Immature natural killer cell (primary cell): ENCODE measurements around the gene ZIC2. TPM values are rescaled to one million over a fixed set of nuclear protein-coding genes. Genes with fewer than 3 reads are reported as not detected.
A peak's percentile ranks its signal among the peaks of the same experiment; 100 is the strongest.

ENCODE experiments used
- DNase-seq, 3 donors: peaks; one replicate each; pipeline ENCODE4 v3.0.0; 2022; ENCODE audit warnings: mixed read lengths in 1 of 3
- H3K27ac Mint-ChIP-seq, 6 donors: one replicate each; pipeline ENCODE4 v1.8.0; 2020; ENCODE audit warnings: mixed read lengths in 6 of 6, mild to moderate bottlenecking in 5 of 6, inconsistent platforms in 4 of 6, moderate library complexity in 3 of 6
- H3K27me3 Mint-ChIP-seq, 3 donors: one replicate each; pipeline ENCODE4 v1.8.0; 2020 to 2021; ENCODE audit warnings: low read depth in 3 of 3, mild to moderate bottlenecking in 3 of 3, mixed read lengths in 3 of 3, moderate library complexity in 3 of 3, inconsistent platforms in 1 of 3
- H3K36me3 Mint-ChIP-seq, 3 donors: one replicate each; pipeline ENCODE4 v1.8.0; 2020; ENCODE audit warnings: mixed read lengths in 3 of 3, inconsistent platforms in 2 of 3, mild to moderate bottlenecking in 2 of 3
- H3K4me1 Mint-ChIP-seq, 2 donors: one replicate each; pipeline ENCODE4 v1.8.0; 2020; ENCODE audit warnings: inconsistent platforms in 2 of 2, mild to moderate bottlenecking in 2 of 2, mixed read lengths in 2 of 2, moderate library complexity in 1 of 2
- H3K4me3 Mint-ChIP-seq, 5 donors: one replicate each; pipeline ENCODE4 v1.8.0; 2020; ENCODE audit warnings: mild to moderate bottlenecking in 5 of 5, mixed read lengths in 5 of 5, inconsistent platforms in 3 of 5, moderate library complexity in 3 of 5
- H3K9me3 Mint-ChIP-seq, 6 donors: one replicate each; pipeline ENCODE4 v1.8.0; 2020; ENCODE audit warnings: mild to moderate bottlenecking in 6 of 6, mixed read lengths in 6 of 6, inconsistent platforms in 4 of 6, moderate library complexity in 3 of 6
- polyA plus RNA-seq, 3 donors: library from polyadenylated mRNA; unstranded; fragments of 300-500 nt; fragmentation: Illumina TruSeq; gene quantifications; one replicate each; pipeline ENCODE4 v1.2.3, GENCODE V29; 2021

The ZIC2 gene
- polyA plus RNA-seq, 3 donors from 2014 or later: not detected

DNA sequence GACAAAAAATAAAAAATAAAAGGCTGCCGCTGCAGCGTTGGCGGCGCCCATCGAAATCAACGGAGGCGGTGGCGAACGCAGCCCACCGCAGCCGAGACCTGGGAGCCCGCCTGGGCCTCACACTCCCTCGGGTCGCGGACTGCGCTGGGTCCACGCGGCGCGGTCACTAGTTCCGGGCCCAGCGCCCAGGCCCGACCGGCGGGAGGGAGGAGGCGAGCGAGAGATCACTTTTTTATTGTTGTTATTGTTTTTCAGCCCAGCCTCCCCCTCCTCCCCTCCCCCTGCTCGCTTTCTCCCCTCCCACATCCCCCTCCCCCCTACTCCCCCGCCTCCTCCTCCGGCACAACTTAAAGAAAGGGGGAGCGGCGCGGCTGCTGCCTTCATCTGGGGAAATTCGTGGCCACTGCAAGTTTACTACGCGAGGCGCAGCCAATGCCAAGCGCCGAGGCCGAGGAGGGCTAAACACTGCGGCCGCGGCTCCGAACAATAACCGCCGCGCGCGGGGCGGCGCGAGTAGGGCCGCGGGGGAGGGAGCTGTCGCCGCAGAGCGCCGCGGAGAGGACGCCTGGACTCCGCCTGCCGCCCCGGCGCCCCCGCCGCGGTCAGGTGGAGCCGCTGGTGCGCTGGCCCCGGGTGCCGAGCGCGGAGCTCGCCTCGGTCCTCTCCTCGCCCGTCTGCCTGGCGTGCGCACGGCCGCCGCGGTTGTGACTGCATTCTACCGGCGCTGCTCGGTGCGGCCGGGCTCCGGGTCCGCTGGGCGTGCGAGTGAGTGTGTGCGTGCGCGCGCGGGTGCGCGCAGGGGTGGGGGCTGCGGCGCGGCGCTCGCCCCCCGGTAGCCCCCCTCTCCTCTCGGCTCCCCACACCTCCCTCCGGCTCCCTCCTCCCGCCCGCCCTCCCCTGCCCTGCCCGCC, 505 bp upstream of the ZIC2 start:
- Mint-ChIP-seq H3K27ac (no peak overlapping the region), H3K9me3 (peaks cover 1 to 33% (median 17%) of the 10 kb centered on the region in 6 donors), H3K4me3 (peak overlapping the region in 4 of 5 donors; percentile 44 to 52 (median 49)), H3K36me3 (peaks cover 0 to 6% (median 3%) of the 10 kb centered on the region in 3 donors), H3K27me3 (peaks cover 51 to 67% (median 63%) of the 10 kb centered on the region in 3 donors), H3K4me1 (peaks cover 20 to 38% of the 10 kb centered on the region in 2 donors)
- DNase-seq: no peak

DNA sequence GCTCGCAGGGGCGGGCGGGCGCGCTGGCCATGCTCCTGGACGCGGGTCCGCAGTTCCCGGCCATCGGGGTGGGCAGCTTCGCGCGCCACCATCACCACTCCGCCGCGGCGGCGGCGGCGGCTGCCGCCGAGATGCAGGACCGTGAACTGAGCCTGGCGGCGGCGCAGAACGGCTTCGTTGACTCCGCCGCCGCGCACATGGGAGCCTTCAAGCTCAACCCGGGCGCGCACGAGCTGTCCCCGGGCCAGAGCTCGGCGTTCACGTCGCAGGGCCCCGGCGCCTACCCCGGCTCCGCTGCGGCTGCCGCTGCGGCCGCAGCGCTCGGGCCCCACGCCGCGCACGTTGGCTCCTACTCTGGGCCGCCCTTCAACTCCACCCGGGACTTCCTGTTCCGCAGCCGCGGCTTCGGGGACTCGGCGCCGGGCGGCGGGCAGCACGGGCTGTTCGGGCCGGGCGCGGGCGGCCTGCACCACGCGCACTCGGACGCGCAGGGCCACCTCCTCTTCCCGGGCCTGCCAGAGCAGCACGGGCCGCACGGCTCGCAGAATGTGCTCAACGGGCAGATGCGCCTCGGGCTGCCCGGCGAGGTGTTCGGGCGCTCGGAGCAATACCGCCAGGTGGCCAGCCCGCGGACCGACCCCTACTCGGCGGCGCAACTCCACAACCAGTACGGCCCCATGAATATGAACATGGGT, 599 bp downstream of the ZIC2 start:
- no peak for DNase-seq
- H3K36me3 Mint-ChIP-seq: peaks cover 0 to 9% (median 5%) of the 10 kb centered on the region in 3 donors
- peak overlapping the region; percentile 18 to 70 (median 64) for H3K4me3 Mint-ChIP-seq
- H3K27me3 Mint-ChIP-seq: peaks cover 53 to 67% (median 63%) of the 10 kb centered on the region in 3 donors
- peaks cover 22 to 40% of the 10 kb centered on the region in 2 donors for H3K4me1 Mint-ChIP-seq
- peak overlapping the region in 2 of 6 donors; percentile 40 to 83 for H3K27ac Mint-ChIP-seq
- peaks cover 1 to 32% (median 18%) of the 10 kb centered on the region in 6 donors for H3K9me3 Mint-ChIP-seq

DNA sequence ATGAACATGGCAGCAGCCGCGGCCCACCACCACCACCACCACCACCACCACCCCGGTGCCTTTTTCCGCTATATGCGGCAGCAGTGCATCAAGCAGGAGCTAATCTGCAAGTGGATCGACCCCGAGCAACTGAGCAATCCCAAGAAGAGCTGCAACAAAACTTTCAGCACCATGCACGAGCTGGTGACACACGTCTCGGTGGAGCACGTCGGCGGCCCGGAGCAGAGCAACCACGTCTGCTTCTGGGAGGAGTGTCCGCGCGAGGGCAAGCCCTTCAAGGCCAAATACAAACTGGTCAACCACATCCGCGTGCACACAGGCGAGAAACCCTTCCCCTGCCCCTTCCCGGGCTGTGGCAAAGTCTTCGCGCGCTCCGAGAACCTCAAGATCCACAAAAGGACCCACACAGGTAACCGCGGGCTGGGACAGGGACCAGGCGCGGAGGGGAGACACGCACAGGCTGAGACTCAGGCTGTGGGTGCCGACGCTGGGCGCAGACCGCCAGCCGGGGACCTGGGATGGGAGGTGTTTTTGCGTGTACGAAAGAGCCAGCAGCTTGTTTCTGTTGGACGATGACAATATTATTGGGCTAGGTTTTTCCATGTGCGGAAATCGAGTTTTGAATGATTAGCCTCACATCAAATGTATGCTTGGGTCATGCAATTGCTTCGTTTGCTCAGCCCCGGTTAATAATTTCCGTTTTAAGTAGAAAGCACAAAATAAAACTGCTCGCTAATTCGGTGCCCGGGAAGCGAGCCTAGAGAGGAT, 1.3 kb downstream of the ZIC2 start:
- peak overlapping the region; percentile 39 to 70 (median 64) for H3K4me3 Mint-ChIP-seq
- H3K36me3 Mint-ChIP-seq: peaks cover 0 to 5% (median 5%) of the 10 kb centered on the region in 3 donors
- peaks cover 49 to 67% (median 62%) of the 10 kb centered on the region in 3 donors for H3K27me3 Mint-ChIP-seq
- DNase-seq: no peak
- peak overlapping the region in 2 of 6 donors; percentile 83 to 86 for H3K27ac Mint-ChIP-seq
- H3K9me3 Mint-ChIP-seq: peaks cover 1 to 33% (median 16%) of the 10 kb centered on the region in 6 donors
- H3K4me1 Mint-ChIP-seq: peaks cover 22 to 40% of the 10 kb centered on the region in 2 donors

DNA sequence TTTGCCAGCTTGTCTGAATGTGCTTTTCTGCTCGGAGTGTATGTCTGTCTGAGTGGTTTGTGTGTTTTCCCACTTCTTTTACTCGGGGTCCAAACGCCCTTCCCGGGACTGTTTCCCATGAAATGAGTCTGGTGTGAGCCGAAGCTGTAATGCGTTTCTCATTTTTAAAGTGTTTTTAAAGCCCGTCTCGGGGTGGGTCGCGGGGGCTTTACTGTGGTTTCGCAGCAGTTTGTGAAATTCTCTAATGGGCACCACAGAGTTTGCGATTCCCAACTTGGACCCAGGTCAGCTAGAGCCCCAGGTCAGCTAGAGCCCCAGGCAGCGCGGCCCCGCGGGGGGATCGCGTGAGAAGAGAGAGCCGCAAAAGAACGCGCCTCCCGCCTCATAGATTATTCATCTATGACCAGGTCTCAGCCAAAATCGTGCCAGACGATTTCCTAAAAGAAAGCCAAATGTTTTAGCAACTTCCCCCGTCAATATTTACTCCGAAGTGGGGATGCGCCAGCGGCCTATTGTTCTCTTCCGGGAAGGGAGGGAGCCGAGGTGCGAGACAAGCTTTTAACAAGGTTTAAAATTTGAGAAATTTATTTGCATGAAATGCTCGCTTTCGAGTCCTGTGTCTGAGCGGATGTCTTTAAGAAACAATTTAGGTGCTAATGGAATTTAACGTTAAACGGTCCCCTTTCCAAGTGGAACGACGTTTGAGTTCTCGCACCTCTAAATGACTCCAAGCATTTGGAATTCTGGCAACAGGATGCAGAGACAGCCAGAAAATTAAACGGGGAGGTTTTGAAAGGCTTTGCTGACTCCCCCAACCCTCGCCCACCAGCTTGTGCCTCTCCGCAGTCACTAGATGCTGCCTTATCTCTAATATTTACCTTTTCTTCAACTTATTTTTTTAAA, 2.2 kb downstream of the ZIC2 start:
- H3K9me3 Mint-ChIP-seq: peaks cover 1 to 33% (median 16%) of the 10 kb centered on the region in 6 donors
- H3K36me3 Mint-ChIP-seq: peaks cover 0 to 5% (median 5%) of the 10 kb centered on the region in 3 donors

DNA sequence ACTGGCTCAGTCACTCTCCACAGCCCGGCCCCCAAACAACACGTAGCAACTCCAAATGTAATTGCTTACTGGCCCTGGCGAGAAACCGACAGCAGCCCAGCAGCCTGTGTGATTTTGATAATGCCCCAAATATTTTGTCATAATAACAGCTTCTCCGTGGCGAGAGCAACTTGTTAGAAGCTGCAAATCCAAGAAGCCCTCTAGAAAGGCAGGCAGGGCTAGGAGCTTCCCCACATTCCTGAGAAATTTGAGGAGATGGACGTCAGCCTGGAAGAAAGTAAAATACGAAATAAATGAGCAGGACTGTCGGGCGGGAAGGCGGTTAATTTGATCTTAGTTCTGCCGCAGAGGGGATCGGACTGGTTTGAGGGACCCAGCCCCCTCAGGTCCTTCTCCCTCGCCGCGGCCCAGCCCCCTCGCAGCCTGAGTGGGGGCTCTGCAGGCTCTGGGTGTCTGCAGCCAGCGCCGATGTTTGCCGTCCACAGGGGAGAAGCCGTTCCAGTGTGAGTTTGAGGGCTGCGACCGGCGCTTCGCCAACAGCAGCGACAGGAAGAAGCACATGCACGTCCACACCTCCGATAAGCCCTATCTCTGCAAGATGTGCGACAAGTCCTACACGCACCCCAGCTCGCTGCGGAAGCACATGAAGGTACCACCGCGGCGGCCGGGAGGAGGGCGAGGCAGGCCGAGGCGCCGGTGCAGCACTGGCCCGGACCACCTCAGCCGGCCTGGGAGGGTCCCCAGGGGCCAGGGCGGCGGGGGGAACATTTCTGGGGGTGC, 3.1 kb downstream of the ZIC2 start:
- Mint-ChIP-seq H3K9me3 (peaks cover 1 to 33% (median 16%) of the 10 kb centered on the region in 6 donors), H3K27me3 (peaks cover 49 to 67% (median 63%) of the 10 kb centered on the region in 3 donors), H3K27ac (peak overlapping the region in 4 of 6 donors; percentile 50 to 86 (median 69)), H3K4me3 (peak overlapping the region; percentile 33 to 70 (median 37)), H3K4me1 (peaks cover 22 to 34% of the 10 kb centered on the region in 2 donors), H3K36me3 (peaks cover 0 to 5% (median 5%) of the 10 kb centered on the region in 3 donors)
- no peak for DNase-seq

More for the DNA sequence above, 2.2 kb downstream of the ZIC2 start:
- peaks cover 45 to 66% (median 61%) of the 10 kb centered on the region in 3 donors for H3K27me3 Mint-ChIP-seq
- H3K4me3 Mint-ChIP-seq: peak overlapping the region; percentile 12 to 70 (median 50)
- H3K4me1 Mint-ChIP-seq: peaks cover 22 to 34% of the 10 kb centered on the region in 2 donors
- peak overlapping the region in 2 of 6 donors; percentile 83 to 86 for H3K27ac Mint-ChIP-seq
- no peak for DNase-seq

DNA sequence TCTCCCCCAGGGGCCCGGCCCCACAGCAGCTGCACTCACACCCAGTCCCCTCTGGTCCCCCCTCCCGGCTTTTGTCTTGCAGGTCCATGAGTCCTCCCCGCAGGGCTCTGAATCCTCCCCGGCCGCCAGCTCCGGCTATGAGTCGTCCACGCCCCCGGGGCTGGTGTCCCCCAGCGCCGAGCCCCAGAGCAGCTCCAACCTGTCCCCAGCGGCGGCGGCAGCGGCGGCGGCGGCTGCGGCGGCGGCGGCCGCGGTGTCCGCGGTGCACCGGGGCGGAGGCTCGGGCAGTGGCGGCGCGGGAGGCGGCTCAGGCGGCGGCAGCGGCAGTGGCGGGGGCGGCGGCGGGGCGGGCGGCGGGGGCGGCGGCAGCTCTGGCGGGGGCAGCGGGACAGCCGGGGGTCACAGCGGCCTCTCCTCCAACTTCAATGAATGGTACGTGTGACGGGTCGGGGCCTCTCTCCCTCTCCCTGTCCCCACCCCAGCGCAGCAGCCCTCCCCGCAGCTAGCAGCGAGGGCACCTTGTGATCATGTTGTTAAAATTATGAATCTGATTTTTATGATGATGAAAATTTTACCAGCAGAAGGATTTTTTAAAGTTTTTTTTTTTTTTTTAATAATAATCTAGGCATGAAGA, 3.8 kb downstream of the ZIC2 start:
- no peak for DNase-seq
- peak overlapping the region in 1 of 5 donors; percentile 69 for H3K4me3 Mint-ChIP-seq
- peak overlapping the region in 1 of 6 donors; percentile 66 for H3K27ac Mint-ChIP-seq
- H3K9me3 Mint-ChIP-seq: peaks cover 5 to 33% (median 16%) of the 10 kb centered on the region in 6 donors
- H3K36me3 Mint-ChIP-seq: peaks cover 0 to 5% (median 5%) of the 10 kb centered on the region in 3 donors
- peaks cover 55 to 71% (median 69%) of the 10 kb centered on the region in 3 donors for H3K27me3 Mint-ChIP-seq
- peaks cover 27 to 39% of the 10 kb centered on the region in 2 donors for H3K4me1 Mint-ChIP-seq

DNA sequence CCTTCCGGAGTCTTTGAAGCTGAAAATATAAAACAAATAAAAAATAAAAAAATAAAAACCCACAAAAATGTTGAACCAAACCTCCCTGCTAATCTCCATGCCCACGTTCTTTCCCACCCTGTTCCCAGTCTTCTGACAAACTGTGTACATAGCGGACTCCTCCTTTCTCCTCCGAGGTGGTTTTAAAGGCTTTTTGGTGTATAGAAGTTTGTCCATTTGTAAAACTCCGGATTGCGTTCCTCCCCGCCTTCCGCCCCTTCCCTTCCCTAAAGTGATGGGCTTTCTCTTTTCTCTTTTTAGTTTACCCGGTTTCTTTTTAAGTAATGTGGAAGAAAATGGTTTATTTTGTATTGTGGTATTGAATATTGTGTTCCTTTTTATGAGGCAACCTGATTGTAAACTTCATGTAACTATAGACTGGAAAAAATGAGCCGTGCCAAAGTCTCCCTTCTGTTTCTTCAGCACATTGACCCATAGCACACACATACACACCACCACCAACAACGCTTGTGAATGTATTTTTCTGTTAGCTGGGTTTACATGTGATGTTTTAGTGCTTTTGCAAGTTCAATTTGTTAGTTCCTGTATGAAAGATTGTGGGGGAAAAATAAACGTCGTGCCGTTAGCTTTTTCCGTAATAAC, 4.4 kb downstream of the ZIC2 start:
- H3K9me3 Mint-ChIP-seq: peaks cover 5 to 33% (median 16%) of the 10 kb centered on the region in 6 donors
- peak overlapping the region in 3 of 5 donors; percentile 31 to 69 (median 58) for H3K4me3 Mint-ChIP-seq
- H3K27ac Mint-ChIP-seq: peak overlapping the region in 2 of 6 donors; percentile 66 to 75
- DNase-seq: no peak
- H3K36me3 Mint-ChIP-seq: peaks cover 0 to 5% (median 5%) of the 10 kb centered on the region in 3 donors
- H3K27me3 Mint-ChIP-seq: peaks cover 55 to 75% (median 75%) of the 10 kb centered on the region in 3 donors
- H3K4me1 Mint-ChIP-seq: peaks cover 30 to 39% of the 10 kb centered on the region in 2 donors

DNA sequence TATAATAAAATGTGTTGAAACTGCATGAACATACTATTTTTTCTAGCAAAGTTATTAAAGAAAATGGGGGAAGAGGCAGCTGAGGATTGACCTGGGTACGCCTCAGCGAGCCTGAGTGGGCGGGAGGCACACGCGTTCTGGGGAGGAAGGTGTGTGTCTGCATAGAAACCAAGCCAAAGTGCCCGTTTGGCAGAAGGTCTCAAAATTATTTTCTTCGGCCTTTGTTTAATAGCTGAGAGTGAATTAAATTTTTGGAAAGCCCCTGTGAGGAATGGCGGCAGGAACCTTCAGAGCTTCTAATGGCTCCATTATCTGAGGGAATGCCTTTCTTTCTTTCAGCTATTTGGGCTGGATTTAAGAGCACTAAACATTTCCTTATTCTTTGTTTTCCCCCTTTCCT, 5.2 kb downstream of the ZIC2 start:
- Mint-ChIP-seq H3K9me3 (peaks cover 5 to 33% (median 16%) of the 10 kb centered on the region in 6 donors), H3K36me3 (peaks cover 0 to 5% (median 5%) of the 10 kb centered on the region in 3 donors), H3K27ac (peak overlapping the region in 1 of 6 donors; percentile 37), H3K27me3 (peaks cover 58 to 83% (median 80%) of the 10 kb centered on the region in 3 donors), H3K4me1 (peaks cover 30 to 39% of the 10 kb centered on the region in 2 donors), H3K4me3 (peak overlapping the region in 1 of 5 donors; percentile 58)
- no peak for DNase-seq

DNA sequence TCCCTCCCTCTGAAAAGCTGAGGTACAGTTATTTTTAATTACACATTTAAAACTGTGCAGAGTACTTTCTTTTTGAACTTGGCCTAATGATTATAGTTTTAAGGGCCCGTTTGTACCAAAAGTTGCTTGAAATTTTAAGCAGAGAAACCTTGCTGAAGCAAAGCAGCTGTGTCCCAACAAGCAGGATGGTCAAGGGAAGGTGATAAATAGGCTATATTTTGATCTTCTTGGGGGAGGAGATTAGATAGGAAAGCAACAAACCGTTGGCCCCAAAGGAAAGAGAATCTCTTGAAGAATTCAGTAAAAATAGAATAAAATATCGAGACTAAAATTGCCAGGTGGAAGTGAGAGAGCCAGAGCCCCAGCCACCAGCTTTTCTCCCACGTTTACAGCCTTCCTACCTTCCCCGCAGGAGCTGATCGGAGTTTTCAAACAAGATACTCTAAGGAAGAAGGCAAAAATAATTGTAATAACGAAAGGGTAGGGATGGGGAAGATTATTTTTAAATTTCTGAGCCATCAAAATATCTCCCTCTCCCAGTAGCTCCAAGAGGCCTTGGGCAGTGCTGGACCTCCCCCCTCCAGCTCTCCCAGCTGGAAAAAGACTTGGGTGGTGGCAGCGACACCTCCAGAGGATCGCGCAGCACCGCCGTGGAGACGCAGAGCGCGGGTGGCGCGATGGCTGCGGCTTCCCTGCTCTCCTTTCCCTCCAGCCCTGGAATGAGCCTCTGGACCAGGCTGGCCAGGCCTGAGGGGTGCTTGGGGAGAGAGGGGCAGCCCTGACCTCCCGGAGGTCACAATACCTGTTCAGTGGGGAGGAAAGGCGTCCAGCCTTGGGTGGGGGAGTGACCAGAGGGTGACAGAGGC, 5.8 kb downstream of the ZIC2 start:
- Mint-ChIP-seq H3K4me1 (peaks cover 30 to 39% of the 10 kb centered on the region in 2 donors), H3K27me3 (peaks cover 64 to 89% (median 86%) of the 10 kb centered on the region in 3 donors), H3K9me3 (peaks cover 5 to 37% (median 18%) of the 10 kb centered on the region in 6 donors), H3K27ac (peak overlapping the region in 1 of 6 donors; percentile 37), H3K36me3 (peaks cover 0 to 5% (median 5%) of the 10 kb centered on the region in 3 donors), H3K4me3 (peak overlapping the region in 1 of 5 donors; percentile 58)
- no peak for DNase-seq
